Mucosa of descending colon (tissue), 3 donors: ENCODE results near the gene METTL24. TPM values are rescaled to one million over a fixed set of nuclear protein-coding genes. Genes with fewer than 3 reads are reported as not detected.
A peak's percentile ranks its signal among the peaks of the same experiment; 100 is the strongest.

Experiments used
- ATAC-seq: fragments of 200-7000 bp; cut with Tn5 transposase; one replicate; pipeline ENCODE4 v1.9.1; 2020; ENCODE audit warnings: mild to moderate bottlenecking, moderate library complexity
- DNase-seq, 3 donors: peaks; one replicate each; pipeline ENCODE4 v3.0.0-alpha.2; 2020
- H3K36me3 ChIP-seq: fragments of 200-600 bp; one replicate; pipeline ENCODE4 v1.8.0; 2021; ENCODE audit warnings: low read depth, mild to moderate bottlenecking
- H3K4me1 ChIP-seq: fragments of 200-600 bp; one replicate; pipeline ENCODE4 v1.8.0; 2021; ENCODE audit warnings: low read depth, mild to moderate bottlenecking
- H3K4me3 ChIP-seq: fragments of 200-600 bp; one replicate; pipeline ENCODE4 v1.8.0; 2021; ENCODE audit warnings: mild to moderate bottlenecking
- H3K9me3 ChIP-seq: fragments of 200-600 bp; one replicate; pipeline ENCODE4 v1.8.0; 2021; ENCODE audit warnings: mild to moderate bottlenecking
- intact Hi-C, 2 donors: fragments of 100-400 bp; cut with DNase I in 1 of 2; cut with micrococcal nuclease in 1 of 2; formaldehyde crosslinking; loops; one replicate each; pipeline versions ENCODE4 v1.11.0 to v1.11.1; 2022; cut with DNase I, micrococcal nuclease
- total RNA-seq, 3 donors: library from RNA; stranded (reverse); fragmentation: NEBNext Ultra II Directional in 2 of 3; extraction: Animal tissue kit (Norgen Biotek cat#: 25700) in 2 of 3; gene quantifications; one replicate each; pipeline versions ENCODE4 v1.2.1 to v1.2.4, GENCODE V29; 2021 to 2023
- TF ChIP-seq, protein P1 (sequence below): fragments of 200-600 bp; IDR thresholded peaks from one replicate; pipeline ENCODE4 v1.8.0; 2022; ENCODE audit warnings: antibody characterized with exemption, mild to moderate bottlenecking
- donor health status: DM: no; HTN: no; CAD: no; lungs with moderate emphysema.
- donor health status: DM: no; HTN: no; CAD: no.
- donor health status: DM: no; HTN: yes; CAD: no.

METTL24 gene
- total RNA-seq, 3 donors from 2014 or later, result 0.43 to 23.5 (median 1.2) TPM

DNA sequence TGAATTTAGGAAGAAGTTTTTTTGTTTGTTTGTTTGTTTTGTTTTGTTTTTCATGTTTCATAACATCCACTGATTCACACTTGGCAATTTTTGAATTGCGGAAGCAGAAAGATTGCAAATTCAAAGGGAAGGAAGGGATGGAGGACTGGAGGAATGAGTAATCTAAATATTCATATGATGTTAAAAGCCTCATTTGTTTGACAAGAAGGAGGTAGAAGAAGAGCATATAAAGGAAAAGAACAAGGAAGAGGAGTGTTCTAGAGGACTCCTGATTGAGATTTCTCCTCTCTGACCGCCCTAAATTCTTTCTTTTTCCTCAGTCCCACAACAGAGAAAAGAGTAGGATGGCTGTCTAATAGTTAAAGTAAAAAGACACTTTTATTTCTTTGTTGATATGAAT, 88.5 kb downstream of the METTL24 start:
- Histone ChIP-seq H3K4me3 (no peak overlapping the region), H3K9me3 (no peaks in the 10 kb centered on the region), H3K4me1 (no peaks in the 10 kb centered on the region), H3K36me3 (no peaks in the 10 kb centered on the region)
- TF ChIP-seq, protein P1, sequence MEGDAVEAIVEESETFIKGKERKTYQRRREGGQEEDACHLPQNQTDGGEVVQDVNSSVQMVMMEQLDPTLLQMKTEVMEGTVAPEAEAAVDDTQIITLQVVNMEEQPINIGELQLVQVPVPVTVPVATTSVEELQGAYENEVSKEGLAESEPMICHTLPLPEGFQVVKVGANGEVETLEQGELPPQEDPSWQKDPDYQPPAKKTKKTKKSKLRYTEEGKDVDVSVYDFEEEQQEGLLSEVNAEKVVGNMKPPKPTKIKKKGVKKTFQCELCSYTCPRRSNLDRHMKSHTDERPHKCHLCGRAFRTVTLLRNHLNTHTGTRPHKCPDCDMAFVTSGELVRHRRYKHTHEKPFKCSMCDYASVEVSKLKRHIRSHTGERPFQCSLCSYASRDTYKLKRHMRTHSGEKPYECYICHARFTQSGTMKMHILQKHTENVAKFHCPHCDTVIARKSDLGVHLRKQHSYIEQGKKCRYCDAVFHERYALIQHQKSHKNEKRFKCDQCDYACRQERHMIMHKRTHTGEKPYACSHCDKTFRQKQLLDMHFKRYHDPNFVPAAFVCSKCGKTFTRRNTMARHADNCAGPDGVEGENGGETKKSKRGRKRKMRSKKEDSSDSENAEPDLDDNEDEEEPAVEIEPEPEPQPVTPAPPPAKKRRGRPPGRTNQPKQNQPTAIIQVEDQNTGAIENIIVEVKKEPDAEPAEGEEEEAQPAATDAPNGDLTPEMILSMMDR, result no peak
- ATAC-seq (no peak), DNase-seq (no peak)
- intact Hi-C loops, result no loop called here

DNA sequence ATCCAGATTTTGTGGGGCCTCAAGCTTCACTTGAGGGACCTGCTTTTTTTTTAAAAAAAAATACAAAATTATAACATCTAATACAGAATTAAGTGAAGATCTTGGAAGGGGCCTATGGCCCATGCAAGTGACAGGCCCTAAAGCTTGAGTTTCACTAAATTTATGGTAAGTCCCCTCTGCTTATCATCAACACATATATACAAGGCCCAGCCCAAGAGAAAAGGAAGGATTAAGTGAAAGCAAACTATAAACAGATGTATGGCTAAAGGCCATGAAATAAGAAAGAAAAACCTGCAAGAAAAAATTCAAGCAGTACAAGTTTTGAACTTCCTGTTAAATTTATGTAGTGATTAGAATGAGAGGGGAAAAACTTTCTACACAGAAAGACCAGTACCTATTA, 91.2 kb downstream of the METTL24 start:
- no peak for ATAC-seq
- H3K9me3 ChIP-seq, result no peaks in the 10 kb centered on the region
- DNase-seq, result no peak
- intact Hi-C loops, result no loop called here
- TF ChIP-seq, protein P1, result no peak
- H3K36me3 ChIP-seq, result no peaks in the 10 kb centered on the region
- no peak overlapping the region for H3K4me3 ChIP-seq
- H3K4me1 ChIP-seq, result no peaks in the 10 kb centered on the region

DNA sequence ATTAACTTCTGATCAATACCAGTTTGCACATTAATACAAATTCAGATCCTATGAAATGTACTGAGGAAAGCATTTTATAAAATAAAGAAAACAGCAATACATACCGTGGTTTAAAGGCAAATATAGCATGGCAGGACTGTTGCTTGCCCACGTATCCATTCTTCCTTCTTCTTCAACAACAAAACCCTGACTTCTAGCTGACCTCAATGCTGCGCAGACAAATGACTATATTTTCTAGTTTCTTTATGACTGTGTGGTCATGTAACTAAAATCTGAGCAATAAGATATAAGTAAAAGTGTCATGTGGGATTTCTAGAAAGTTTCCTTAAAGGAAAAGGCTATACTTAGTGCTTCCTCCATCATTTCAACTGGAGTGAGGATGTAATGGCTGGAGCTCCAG, 92.9 kb downstream of the METTL24 start:
- Histone ChIP-seq H3K36me3 (no peaks in the 10 kb centered on the region), H3K4me3 (no peak overlapping the region), H3K9me3 (no peaks in the 10 kb centered on the region), H3K4me1 (no peaks in the 10 kb centered on the region)
- no peak for DNase-seq
- TF ChIP-seq, protein P1, result no peak
- no peak for ATAC-seq
- intact Hi-C loops, result no loop called here

DNA sequence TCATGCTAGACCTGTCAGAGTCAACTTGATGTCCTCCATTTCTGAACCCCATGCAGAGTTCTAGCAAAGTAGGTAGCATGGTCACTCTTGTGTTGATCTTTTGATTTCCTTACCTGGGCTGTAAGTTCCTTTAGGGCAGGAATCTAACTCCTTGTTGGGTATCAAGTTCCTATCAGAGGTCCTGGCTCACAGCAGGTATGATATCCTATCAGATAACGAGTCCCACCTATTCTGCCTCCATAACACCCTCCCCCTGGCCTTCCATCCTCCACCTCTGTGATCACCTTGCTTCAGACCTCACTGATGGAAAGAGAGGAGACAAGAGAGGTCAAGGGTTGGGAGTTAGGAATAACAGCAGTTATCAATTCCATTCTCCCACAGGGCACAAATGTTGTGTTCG, 101.8 kb downstream of the METTL24 start:
- Histone ChIP-seq H3K4me1 (no peaks in the 10 kb centered on the region), H3K9me3 (no peaks in the 10 kb centered on the region), H3K36me3 (no peaks in the 10 kb centered on the region), H3K4me3 (no peak overlapping the region)
- no peak for DNase-seq
- intact Hi-C loops, result no loop called here
- TF ChIP-seq, protein P1, result no peak
- no peak for ATAC-seq

DNA sequence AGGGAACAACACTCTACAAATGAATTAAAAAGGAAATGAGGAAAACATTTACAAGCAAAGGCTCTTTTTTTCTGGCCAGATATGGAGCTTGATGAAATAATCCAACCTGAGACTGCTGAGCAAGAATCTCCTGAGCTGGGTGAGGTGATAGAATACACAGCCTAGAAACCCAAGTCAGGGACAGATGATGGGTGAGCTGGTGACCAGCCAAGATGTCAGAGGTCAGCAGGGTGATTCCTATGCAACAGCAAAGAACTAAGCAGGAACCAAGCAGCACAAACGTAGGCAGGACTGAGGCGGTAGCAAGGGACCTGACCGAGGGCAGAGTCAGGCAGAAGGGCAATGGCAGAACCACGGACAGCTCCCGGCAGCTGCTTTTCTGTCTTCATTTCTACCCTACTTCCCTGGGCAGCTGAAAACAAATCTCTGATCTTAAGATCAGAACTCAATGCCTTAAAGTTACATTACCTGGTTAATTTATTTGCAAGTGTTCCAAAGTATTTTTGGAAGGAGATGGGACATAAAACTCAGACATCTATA, 102.9 kb downstream of the METTL24 start:
- intact Hi-C loops, result no loop called here
- DNase-seq (peak in 1 of 3 donors; percentile 27), ATAC-seq (no peak)

More for the DNA sequence above, 102.9 kb downstream of the METTL24 start:
- no peaks in the 10 kb centered on the region for H3K9me3 ChIP-seq
- TF ChIP-seq, protein P1, result no peak
- no peaks in the 10 kb centered on the region for H3K36me3 ChIP-seq
- no peaks in the 10 kb centered on the region for H3K4me1 ChIP-seq
- H3K4me3 ChIP-seq, result no peak overlapping the region
